ENCODE measurements around the gene LGR6.

GRCh38 chr1:202198366-202198724, 4.7 kb downstream of the LGR6 start:
- TF ChIP-seq SUZ12 (IDR thresholded peaks at IDR 0.05; ENCODE audit: extremely low read depth, insufficient read depth, insufficient read length): no peak
- TF ChIP-seq ZNF274 (IDR thresholded peaks at IDR 0.05; ENCODE audit: low read depth, low read length): no peak
- TF ChIP-seq YY1 (IDR thresholded peaks at IDR 0.05; ENCODE audit: insufficient read depth, insufficient read length): no peak

Measured in NT2/D1 (cell line).